Brain pericyte (primary cell): Measurements from ENCODE around the gene ARHGEF12.
"Not testable (repeated sequence)": the region's sequence is repeated elsewhere in the genome, so short reads cannot be mapped to it uniquely, and the experiment has no call there.

Experiments
- DNase-seq: peaks from one replicate; pipeline ENCODE4 v3.0.0-alpha.2; 2012; ENCODE audit warnings: low read depth, low spot score

Gene ARHGEF12

GRCh38 chr11:120492486-120492885 is 156.3 kb downstream of the ARHGEF12 start:
- DNase-seq = no peak

GRCh38 chr11:120494595-120494994 is 158.4 kb downstream of the ARHGEF12 start:
- no peak for DNase-seq

DNA sequence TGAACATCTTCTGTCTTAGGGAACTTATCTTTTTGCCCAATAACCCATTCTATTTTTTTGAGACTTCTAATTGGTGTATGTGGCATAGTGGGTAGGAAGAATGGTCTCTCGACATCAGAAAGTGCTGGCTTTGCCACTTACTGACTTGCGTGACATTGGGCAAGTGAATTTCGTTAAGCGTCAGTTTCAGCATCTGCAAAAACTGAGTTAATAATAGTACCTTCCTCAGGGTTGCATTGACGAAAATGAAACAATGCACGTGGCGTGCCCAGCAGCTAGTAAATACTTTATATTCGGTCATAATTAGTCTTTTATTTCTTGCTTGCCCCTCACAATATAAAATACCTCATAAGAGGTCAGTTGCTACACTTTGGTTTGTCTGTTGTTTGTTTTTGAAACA is 162.9 kb downstream of the ARHGEF12 start:
- no peak for DNase-seq

- no peak for DNase-seq
These were observed 163.6 kb downstream of the ARHGEF12 start for GRCh38 chr11:120499859-120500258.

- no peak for DNase-seq
These were observed 164.3 kb downstream of the ARHGEF12 start for GRCh38 chr11:120500414-120501071.

DNA sequence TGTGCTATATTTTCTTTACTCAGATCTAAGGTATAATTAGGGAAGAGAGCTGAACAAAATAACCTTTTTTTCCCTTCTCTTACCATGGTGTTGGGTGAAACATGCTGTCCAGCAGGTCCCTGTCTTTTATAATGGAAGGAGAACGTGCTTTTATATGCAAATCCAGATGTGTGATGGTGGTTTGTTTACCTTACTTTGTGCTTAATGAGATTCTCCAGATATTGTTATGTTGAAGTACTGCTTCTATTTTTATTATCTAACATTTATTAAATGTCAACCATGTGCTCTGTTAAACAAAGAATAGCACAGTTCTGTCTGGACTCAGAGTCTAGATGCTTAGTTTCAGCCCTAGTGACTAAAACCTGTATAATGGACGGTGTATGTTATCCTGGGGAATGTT is 165.2 kb downstream of the ARHGEF12 start:
- DNase-seq = no peak

DNA sequence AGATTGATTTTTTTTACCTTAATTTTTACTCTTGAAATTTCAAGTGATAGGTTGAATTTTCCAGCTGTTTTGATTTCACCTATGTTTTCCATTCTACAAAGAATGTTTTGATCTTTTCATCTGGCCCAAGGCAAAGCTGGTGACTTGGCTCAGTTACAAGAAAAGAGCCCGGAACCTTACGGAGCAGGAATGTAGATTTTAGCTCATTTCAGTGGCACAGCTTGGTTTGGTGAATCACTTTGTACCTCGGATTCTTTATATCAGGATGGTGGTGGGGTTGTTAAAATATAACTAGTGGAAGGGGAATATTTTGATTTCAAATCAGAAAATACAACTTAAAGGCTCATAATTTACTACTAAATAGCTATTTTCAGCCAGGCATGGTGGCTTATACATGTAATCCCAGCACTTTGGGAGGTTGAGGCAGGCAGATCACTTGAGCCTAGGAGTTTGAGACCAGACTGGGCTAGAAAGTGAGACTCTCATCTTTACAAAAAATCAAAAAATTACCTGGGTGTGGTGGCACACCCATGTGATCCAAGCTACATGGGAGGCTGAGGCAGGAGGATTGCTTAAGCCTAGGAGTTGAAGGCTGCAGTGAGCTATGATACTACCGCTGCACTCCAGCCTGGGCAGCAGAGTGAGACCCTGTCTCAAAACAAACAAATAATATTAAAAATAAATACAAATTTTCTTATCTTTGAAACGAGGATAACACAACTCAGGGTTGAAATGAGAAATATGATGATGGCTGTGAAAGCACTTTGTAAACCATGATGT is 166.0 kb downstream of the ARHGEF12 start:
- no peak for DNase-seq

DNA sequence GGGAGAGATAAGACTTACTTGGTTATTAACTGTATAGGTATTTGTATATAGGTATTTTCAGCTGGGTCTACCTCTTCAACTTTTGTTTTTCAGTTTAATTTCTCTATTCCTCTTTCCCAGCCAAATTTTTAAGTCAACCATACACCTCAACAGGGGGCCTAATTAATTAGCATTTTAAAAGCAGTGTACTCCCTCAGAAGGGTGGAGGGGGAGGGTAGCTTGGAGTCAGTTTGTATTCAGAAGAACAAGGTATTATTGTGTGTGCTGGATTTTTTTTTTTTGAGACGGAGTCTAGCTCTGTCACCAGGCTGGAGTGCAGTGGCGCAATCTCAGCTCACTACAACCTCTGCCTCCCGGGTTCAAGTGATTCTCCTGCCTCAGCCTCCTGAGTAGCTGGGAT is 167.3 kb downstream of the ARHGEF12 start:
- DNase-seq = not testable (repeated sequence)

DNA sequence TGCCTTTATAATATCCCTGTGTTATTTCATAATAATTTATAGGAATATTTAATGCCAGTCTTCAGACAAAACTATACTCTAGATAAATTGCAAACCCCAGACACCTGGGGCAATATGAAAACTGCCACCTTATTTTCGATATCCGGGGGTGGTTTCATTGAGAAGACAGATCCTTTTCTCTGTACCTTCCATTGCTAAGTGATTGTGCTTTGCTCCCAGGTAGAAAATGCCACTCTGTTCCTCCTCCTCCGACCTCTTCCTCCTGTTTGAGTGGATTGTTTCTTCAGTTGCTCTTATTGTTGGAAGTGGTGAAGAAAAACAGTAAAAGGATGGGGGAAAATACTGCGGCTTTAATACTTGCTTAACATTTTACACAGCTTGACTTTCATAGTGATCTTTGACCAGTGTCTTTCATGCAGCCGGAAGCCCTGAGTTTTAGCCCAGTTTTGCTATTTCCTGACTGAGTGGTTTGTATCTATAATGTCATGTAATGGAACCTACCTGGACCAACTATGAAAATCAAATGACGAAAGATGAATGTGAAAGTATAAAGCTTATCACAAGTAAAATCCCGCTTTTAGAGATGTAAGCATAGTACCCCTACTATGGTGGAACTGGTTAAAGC is 169.7 kb downstream of the ARHGEF12 start:
- no peak for DNase-seq

DNA sequence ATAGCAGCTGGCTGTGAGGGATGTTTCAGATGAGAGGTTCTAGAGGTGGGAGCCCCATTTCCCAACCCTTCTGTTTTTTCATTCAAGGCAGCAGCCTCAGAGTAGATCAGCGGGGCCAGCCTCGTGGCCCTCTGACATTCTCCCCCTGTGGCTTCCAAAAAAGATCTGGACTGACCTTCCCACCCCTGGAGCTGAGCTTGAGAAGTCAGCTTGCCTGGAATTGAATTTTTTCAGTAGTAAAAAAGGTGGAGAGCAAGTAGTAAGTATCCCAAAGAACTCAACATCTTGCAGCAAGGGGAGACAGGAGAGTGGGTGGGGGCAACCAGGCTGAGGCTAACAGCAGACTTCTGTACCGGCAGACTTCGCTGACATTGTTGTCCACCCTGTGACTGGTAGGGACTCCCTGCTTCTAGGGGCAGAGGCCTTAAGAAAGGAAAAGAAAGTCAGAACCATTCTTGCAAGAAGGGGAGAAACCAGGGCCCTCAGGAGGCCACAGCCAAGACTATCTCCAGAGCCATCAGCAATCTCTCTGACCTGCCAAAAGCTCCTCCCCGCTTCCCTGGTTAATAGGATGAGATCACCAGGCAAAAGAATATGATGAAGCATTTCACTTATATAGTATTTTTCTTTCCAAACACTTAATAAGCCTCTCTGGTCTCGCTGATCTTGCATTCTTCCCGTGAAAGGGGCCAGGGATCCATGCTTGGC is 173.3 kb downstream of the ARHGEF12 start:
- DNase-seq = no peak

DNA sequence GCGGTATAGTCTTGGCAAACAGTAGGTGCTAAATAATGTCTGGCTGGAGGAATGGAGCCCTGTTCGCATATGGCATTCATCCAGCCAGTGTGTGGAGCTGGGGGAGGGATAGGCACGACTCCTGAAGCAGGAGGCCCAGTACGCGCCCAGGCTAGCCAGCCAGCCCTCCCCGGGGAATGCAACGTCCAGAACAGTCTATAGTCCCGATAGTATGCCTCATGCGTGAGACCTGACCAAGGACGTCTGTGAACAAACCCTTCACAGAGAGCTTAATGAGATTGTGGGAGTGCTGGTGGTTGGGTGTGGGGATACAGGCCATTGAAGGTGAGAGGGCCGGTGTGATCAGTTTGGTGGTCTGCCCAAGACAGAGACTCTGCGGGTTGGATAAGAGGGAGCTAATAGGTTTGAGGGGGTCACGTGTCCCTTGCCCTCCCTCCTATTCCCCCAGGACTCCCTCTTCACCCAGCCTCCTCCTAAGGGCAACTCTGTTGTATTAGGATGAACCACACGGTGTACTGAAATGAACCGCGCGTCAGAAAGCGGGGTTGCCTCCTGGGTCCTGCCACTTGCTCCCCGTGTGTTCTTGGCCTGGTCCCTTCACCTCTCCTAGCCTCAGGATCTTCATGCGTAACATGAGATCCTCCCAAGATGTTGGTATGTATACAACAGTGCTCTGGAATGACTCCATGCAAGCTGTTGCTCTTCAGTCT is 174.3 kb downstream of the ARHGEF12 start:
- no peak for DNase-seq

- DNase-seq = no peak
These were observed 175.1 kb downstream of the ARHGEF12 start, which contains the start of gene GRIK4 for GRCh38 chr11:120511116-120511819. TSS of gene GRIK4 (plus strand) at chr11:120511748. CDS start at chr11:120660319, 148,571 bp downstream.

DNA sequence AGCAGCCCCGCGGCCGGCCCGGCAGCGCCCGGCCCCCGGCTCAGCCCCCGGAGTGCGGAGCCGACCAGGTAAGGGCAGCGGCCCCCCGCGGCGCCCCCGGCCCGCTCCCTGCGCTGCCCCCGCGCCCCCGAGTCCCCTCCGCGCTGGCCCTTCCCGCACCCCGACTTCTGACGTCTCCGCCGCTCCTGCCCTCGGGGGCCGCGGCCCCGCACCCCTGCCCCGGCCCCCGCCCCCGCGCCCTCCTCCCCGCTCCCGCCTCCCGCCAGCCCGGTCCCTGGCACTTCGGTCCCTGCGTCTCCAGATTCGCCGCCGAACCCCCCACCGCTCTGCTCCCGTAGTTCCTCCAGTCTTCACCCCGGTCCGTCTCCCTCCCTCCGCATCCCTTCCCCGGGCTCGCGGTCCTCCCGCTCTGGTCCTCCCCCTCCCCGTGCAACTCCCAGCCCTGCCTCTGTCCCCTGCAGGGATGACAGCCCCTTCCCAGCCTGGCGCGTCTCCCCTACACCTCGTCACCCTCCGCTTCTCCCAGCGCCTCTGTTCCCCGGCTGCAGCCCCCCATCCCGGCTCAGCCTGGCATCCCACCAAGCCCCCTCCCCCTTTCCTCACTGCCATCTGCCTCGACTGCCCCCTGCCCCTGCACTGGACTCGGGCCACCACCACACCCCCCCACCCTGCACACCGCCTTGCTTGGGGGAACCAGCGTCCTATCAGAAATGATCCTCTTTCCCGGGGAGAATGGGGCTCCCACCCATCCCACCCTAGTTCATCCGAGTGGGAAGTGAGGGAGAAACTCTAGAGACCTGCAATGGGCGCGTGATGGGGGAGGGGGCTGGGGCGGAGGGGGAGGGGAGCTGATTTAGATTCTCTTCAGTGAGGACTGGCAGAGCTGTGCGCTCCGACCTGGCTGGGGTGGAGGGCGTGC is 175.9 kb downstream of the ARHGEF12 start:
- no peak for DNase-seq

DNA sequence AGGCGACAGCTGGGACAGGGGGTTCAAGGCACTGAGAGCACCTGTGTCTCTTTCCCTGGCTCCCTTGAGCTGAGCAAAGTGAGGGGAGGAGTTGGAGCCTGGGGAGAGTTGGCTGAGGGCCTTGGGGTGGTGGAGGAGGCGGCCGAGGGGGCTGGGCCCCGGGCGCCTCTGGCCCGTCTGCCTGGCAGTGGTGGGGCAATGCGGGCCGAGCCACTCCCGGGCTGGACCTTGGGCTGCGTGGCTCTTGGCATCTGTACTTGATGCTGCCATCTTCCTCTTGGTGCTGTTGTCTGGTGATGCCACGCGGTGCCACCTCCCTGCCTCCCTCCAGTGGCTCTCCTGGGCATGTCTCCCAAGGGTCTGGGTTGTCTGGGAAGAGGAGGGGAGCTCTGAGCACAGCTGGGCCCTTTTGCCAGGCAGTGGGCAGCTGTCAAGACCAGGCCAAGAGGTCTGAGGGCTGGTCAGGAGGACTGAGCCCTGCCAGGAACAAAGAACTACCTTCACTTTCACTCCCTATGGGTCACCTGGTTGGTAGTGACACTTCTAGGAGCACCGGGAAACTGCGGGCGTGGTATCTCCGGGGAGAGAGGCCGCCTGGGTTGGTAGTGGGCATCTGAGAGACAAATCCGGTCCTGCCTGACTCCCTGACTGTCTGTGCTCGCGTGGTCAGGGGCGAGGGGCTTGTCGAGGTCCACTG is 176.7 kb downstream of the ARHGEF12 start:
- no peak for DNase-seq

GRCh38 chr11:120513436-120514315 is 177.5 kb downstream of the ARHGEF12 start:
- no peak for DNase-seq

- DNase-seq = no peak
These were observed 178.4 kb downstream of the ARHGEF12 start for GRCh38 chr11:120514541-120515121.

- DNase-seq = no peak
These were observed 179.0 kb downstream of the ARHGEF12 start for GRCh38 chr11:120515186-120515723.
